ENCODE results near the gene RPGRIP1L. TPM values are rescaled to one million over a fixed set of nuclear protein-coding genes. Genes with fewer than 3 reads are reported as not detected.

RPGRIP1L gene
- 7.9 and 11.3 TPM in 2 replicates for total RNA-seq

- H3K4me3 ChIP-seq (ENCODE audit: low read depth, low read length): peak within 1 kb of the TSS; percentile 92
- DNase-seq (ENCODE audit: low read depth): peak; percentile 93
- TF ChIP-seq CTCF (conservative IDR thresholded peaks at IDR 0.05; ENCODE audit: low read depth, low read length): no peak
These were observed at the start of gene RPGRIP1L, which contains the start of gene FTO for GRCh38 chr16:53703590-53704444. RPGRIP1L (minus strand) TSS chr16:53703859; CDS start chr16:53700723, 3,136 bp downstream. FTO (plus strand) TSS chr16:53704156.

GRCh38 chr16:53753431-53753830 lies 49.8 kb upstream of the RPGRIP1L start:
- TF ChIP-seq CTCF (conservative IDR thresholded peaks at IDR 0.05; ENCODE audit: low read depth, low read length): peak; percentile 12
- DNase-seq (ENCODE audit: low read depth): no peak
- H3K4me3 ChIP-seq (ENCODE audit: low read depth, low read length): no peak overlapping the region

GRCh38 chr16:53752560-53752959 lies 48.9 kb upstream of the RPGRIP1L start:
- H3K4me3 ChIP-seq (ENCODE audit: low read depth, low read length): no peak overlapping the region
- DNase-seq (ENCODE audit: low read depth): no peak
- TF ChIP-seq CTCF (conservative IDR thresholded peaks at IDR 0.05; ENCODE audit: low read depth, low read length): no peak

GRCh38 chr16:53745753-53746266 lies 42.2 kb upstream of the RPGRIP1L start:
- no peak for DNase-seq (ENCODE audit: low read depth)
- peak; percentile 49 for TF ChIP-seq CTCF (conservative IDR thresholded peaks at IDR 0.05; ENCODE audit: low read depth, low read length)
- H3K4me3 ChIP-seq (ENCODE audit: low read depth, low read length): peak overlapping the region; percentile 22

- no peak for TF ChIP-seq CTCF (conservative IDR thresholded peaks at IDR 0.05; ENCODE audit: low read depth, low read length)
- DNase-seq (ENCODE audit: low read depth): peak; percentile 70
- no peak overlapping the region for H3K4me3 ChIP-seq (ENCODE audit: low read depth, low read length)
These were observed 41.4 kb upstream of the RPGRIP1L start for GRCh38 chr16:53745086-53745485.

GRCh38 chr16:53744449-53744848 lies 40.8 kb upstream of the RPGRIP1L start:
- no peak for TF ChIP-seq CTCF (conservative IDR thresholded peaks at IDR 0.05; ENCODE audit: low read depth, low read length)
- no peak overlapping the region for H3K4me3 ChIP-seq (ENCODE audit: low read depth, low read length)
- DNase-seq (ENCODE audit: low read depth): no peak

All from epithelial cell of proximal tubule (primary cell).